ENCODE data around the gene PRTFDC1.

- TF ChIP-seq CTCF (IDR thresholded peaks at IDR 0.05 in 8 of 11, conservative IDR thresholded peaks at IDR 0.05 in 3 of 11) (no peak), POLR2A (IDR thresholded peaks at IDR 0.05) (no peak), POLR2AphosphoS5 (IDR thresholded peaks at IDR 0.05) (no peak)
Measured at GRCh38 chr10:24897326-24897926, 55.0 kb downstream of the PRTFDC1 start.
